Ovary (tissue), 3 donors: Measurements from ENCODE around the gene BBS5.

Source experiments
- CTCF ChIP-seq, 3 donors: fragments of 450-650 bp in 2 of 3; fragments of 200-600 bp in 1 of 3; IDR thresholded peaks; one replicate each; pipeline versions ENCODE4 v1.5.1 to v1.8.0; 2016 to 2022; ENCODE audit warnings: antibody characterized with exemption in 3 of 3, mild to moderate bottlenecking in 1 of 3
- EP300 ChIP-seq: sonication (generic); formaldehyde crosslinking; IDR thresholded peaks from one replicate; pipeline ENCODE4 v1.6.1; 2017; ENCODE audit warnings: antibody characterized with exemption
- donor health status: DM: no; HTN: no; CAD: no.

DNA sequence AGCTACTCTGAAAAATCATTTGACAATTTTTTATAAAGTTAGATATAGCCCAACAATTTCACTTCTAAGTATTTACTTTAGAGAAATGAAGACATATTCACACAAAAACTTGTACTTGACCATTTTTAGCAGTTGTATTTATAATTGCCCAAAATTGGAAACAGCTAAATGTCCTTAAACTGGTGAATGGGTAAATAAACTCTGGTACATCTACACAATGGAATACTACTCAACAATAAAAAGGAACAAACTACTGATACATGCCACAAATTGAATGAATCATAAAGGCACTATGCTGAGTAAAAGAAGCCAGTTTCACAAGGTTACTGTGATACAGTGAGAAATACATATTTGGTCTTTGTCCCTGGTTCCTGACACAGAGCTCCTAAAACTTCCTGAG, 32.8 kb upstream of the BBS5 start:
- no peak for TF ChIP-seq CTCF (IDR thresholded peaks at IDR 0.05)
- no peak for TF ChIP-seq EP300
